ENCODE measurements around the gene IRF1. TPM values are rescaled to one million over a fixed set of nuclear protein-coding genes. Genes with fewer than 3 reads are reported as not detected.

The IRF1 gene
- total RNA-seq, 4 donors from 2014 or later, result 24.6 to 49.7 (median 32.1) TPM

- Histone ChIP-seq H3K27ac (peak overlapping the region in 1 of 3 donors; percentile 25), H3K9me3 (no peaks in the 10 kb centered on the region), H3K27me3 (no peaks in the 10 kb centered on the region), H3K4me3 (replicated peaks in 1 of 3) (no peak overlapping the region), H3K4me1 (peaks cover 0 to 24% of the 10 kb centered on the region in 2 donors), H3K36me3 (no peaks in the 10 kb centered on the region)
- 55 to 83% methylated on average over 3 to 10 of the region's 10 CpGs for WGBS, 2 donors
- TF ChIP-seq POLR2A (IDR thresholded peaks at IDR 0.05) (no peak), CTCF (IDR thresholded peaks at IDR 0.05) (no peak)
- intact Hi-C loops (cut with DNase I), result loop anchor here (5.0 to 10.0 kb wide), 2 partner anchors 230 to 267 kb away; no protein-coding TSS in a partner anchor
- no peak for DNase-seq
These were observed 11.7 kb upstream of the IRF1 start for GRCh38 chr5:132501961-132502931.

GRCh38 chr5:132501629-132501956 lies 11.0 kb upstream of the IRF1 start:
- intact Hi-C loops (cut with DNase I), result loop anchor here (5.0 to 10.0 kb wide), 2 partner anchors 229 to 267 kb away; no protein-coding TSS in a partner anchor
- WGBS, 2 donors, result 79 to 87% methylated on average over 4 of the region's 4 CpGs
- TF ChIP-seq POLR2A (IDR thresholded peaks at IDR 0.05) (no peak), CTCF (IDR thresholded peaks at IDR 0.05) (no peak)

GRCh38 chr5:132500931-132501628 lies 10.5 kb upstream of the IRF1 start:
- intact Hi-C loops (cut with DNase I), result loop anchor here (5.0 to 10.0 kb wide), 2 partner anchors 229 to 266 kb away; no protein-coding TSS in a partner anchor
- H3K27ac ChIP-seq, result peak overlapping the region in 1 of 3 donors; percentile 41
- no peak overlapping the region for H3K4me3 ChIP-seq (replicated peaks in 1 of 3)
- H3K4me1 ChIP-seq, result peaks cover 0 to 25% of the 10 kb centered on the region in 2 donors
- TF ChIP-seq POLR2A (IDR thresholded peaks at IDR 0.05) (no peak), CTCF (IDR thresholded peaks at IDR 0.05) (peak; percentile 62 to 93 (median 81))
- no peaks in the 10 kb centered on the region for H3K36me3 ChIP-seq
- peak; percentile 57 to 67 for DNase-seq
- no peaks in the 10 kb centered on the region for H3K9me3 ChIP-seq
- no peaks in the 10 kb centered on the region for H3K27me3 ChIP-seq
- WGBS, 2 donors, result 57 to 71% methylated on average over 5 to 6 of the region's 6 CpGs

More at GRCh38 chr5:132501629-132501956, 11.0 kb upstream of the IRF1 start:
- no peak for DNase-seq
- Histone ChIP-seq H3K4me3 (replicated peaks in 1 of 3) (no peak overlapping the region), H3K4me1 (peaks cover 0 to 27% of the 10 kb centered on the region in 2 donors), H3K27me3 (no peaks in the 10 kb centered on the region), H3K9me3 (no peaks in the 10 kb centered on the region), H3K27ac (peak overlapping the region in 1 of 3 donors; percentile 41), H3K36me3 (no peaks in the 10 kb centered on the region)

- WGBS, 2 donors, result 91 to 96% methylated on average over 6 of the region's 6 CpGs
- peaks cover 2 to 24% of the 10 kb centered on the region in 2 donors for H3K4me1 ChIP-seq
- H3K27ac ChIP-seq, result peak overlapping the region in 1 of 3 donors; percentile 41
- no peak for DNase-seq
- no peaks in the 10 kb centered on the region for H3K27me3 ChIP-seq
- H3K36me3 ChIP-seq, result no peaks in the 10 kb centered on the region
- no peak overlapping the region for H3K4me3 ChIP-seq (replicated peaks in 1 of 3)
- intact Hi-C loops (cut with DNase I), result loop anchor here (5.0 to 10.0 kb wide), 2 partner anchors 228 to 266 kb away; no protein-coding TSS in a partner anchor
- H3K9me3 ChIP-seq, result no peaks in the 10 kb centered on the region
- TF ChIP-seq POLR2A (IDR thresholded peaks at IDR 0.05) (no peak), CTCF (IDR thresholded peaks at IDR 0.05) (no peak)
These were observed 9.8 kb upstream of the IRF1 start for GRCh38 chr5:132500244-132500930.

All from thyroid gland (tissue), 4 donors.